Activated CD8-positive, alpha-beta memory T cell treated with anti-CD3 and anti-CD28 coated beads for 24 hours (primary cell): Measurements from ENCODE around the gene EVA1B.

Experiments used
- DNase-seq: peaks from one replicate; pipeline ENCODE4 v3.0.0-alpha.2; 2020

The EVA1B gene

GRCh38 chr1:36323636-36324352 lies at the start of gene EVA1B:
TSS of gene EVA1B (minus strand) at chr1:36323645. CDS start at chr1:36323037, 608 bp downstream.
- DNase-seq = peak; percentile 77

GRCh38 chr1:36372617-36373016 lies 49.2 kb upstream of the EVA1B start:
- no peak for DNase-seq

- DNase-seq = peak; percentile 95
These were observed 45.8 kb upstream of the EVA1B start for GRCh38 chr1:36369061-36369861.

- no peak for DNase-seq
These were observed 44.4 kb upstream of the EVA1B start for GRCh38 chr1:36367798-36368197.

GRCh38 chr1:36367066-36367465 lies 43.6 kb upstream of the EVA1B start:
- DNase-seq = no peak

- DNase-seq = peak; percentile 71
These were observed 42.7 kb upstream of the EVA1B start for GRCh38 chr1:36366091-36366661.

- DNase-seq = no peak
These were observed 41.9 kb upstream of the EVA1B start for GRCh38 chr1:36365381-36365780.

- DNase-seq = no peak
These were observed 36.6 kb upstream of the EVA1B start for GRCh38 chr1:36359911-36360550.

GRCh38 chr1:36359383-36359782 lies 35.9 kb upstream of the EVA1B start:
- no peak for DNase-seq

- no peak for DNase-seq
These were observed 35.2 kb upstream of the EVA1B start for GRCh38 chr1:36358514-36359084.

GRCh38 chr1:36355811-36356210 lies 32.4 kb upstream of the EVA1B start:
- DNase-seq = no peak

GRCh38 chr1:36354486-36354885 lies 31.0 kb upstream of the EVA1B start:
- DNase-seq = no peak

- DNase-seq = no peak
These were observed 29.7 kb upstream of the EVA1B start for GRCh38 chr1:36352910-36353878.

GRCh38 chr1:36352125-36352909 lies 28.9 kb upstream of the EVA1B start:
- DNase-seq = no peak

- no peak for DNase-seq
These were observed 28.0 kb upstream of the EVA1B start for GRCh38 chr1:36351227-36351977.

- peak; percentile 65 for DNase-seq
These were observed 27.3 kb upstream of the EVA1B start for GRCh38 chr1:36350659-36351226.

- no peak for DNase-seq
These were observed 26.4 kb upstream of the EVA1B start for GRCh38 chr1:36349839-36350238.

- no peak for DNase-seq
These were observed 25.8 kb upstream of the EVA1B start for GRCh38 chr1:36349241-36349671.

GRCh38 chr1:36346741-36347370 lies 23.4 kb upstream of the EVA1B start:
- DNase-seq = no peak
